Liver (tissue), 5 donors: ENCODE data around the gene MPHOSPH10. TPM values are rescaled to one million over a fixed set of nuclear protein-coding genes. Genes with fewer than 3 reads are reported as not detected.

Source experiments
- polyA plus RNA-seq, 2 donors: library from polyadenylated mRNA; stranded (reverse) in 1 of 2; unstranded in 1 of 2; fragments of 200-250 nt in 1 of 2; fragments of >200 nt in 1 of 2; fragmentation: Nextera tagmentation in 1 of 2; extraction: Ambion mirVana in 1 of 2; gene quantifications; one replicate each; pipeline versions ENCODE4 v1.2.1 to v1.2.3, GENCODE V29; 2013 to 2015
- small RNA-seq: library from RNA; depleted of rRNA; stranded (forward); fragments of <200 nt; gene quantifications from one replicate; pipeline ENCODE3, GENCODE V24; 2014
- total RNA-seq, 2 donors: library from RNA; depleted of rRNA; stranded (reverse); fragments of >200 nt; gene quantifications; one replicate each; pipeline ENCODE4 v1.2.3, GENCODE V29; 2014
- donor health status: healthy.
- donor health status: healthy.
- donor health status: healthy.

Gene MPHOSPH10
- total and polyA plus RNA-seq, 4 donors: 8.7 to 13.6 (median 11.3) TPM

Small RNA genes within 50 kb of the gene (small RNA-seq; reads per million reads assigned to genes)
- not detected for gene AC007881.1

Other genes starting within 250 kb of the MPHOSPH10 start
- not detected for gene VAX2, start 230.1 kb upstream of the MPHOSPH10 start, total RNA-seq
- under 1 TPM in 1 of 2 donors, not detected in 1; 0.05 TPM for gene VAX2, start 230.1 kb upstream of the MPHOSPH10 start, polyA plus RNA-seq
- not detected for gene ATP6V1B1, start 194.7 kb upstream of the MPHOSPH10 start, total RNA-seq
- gene ATP6V1B1, start 194.7 kb upstream of the MPHOSPH10 start, polyA plus RNA-seq: not detected
- gene ANKRD53, start 152.0 kb upstream of the MPHOSPH10 start, total RNA-seq: under 1 TPM; 0.33 to 0.50 TPM
- under 1 TPM; 0.29 to 0.46 TPM for gene ANKRD53, start 152.0 kb upstream of the MPHOSPH10 start, polyA plus RNA-seq
- gene TEX261, start 135.8 kb upstream of the MPHOSPH10 start, total RNA-seq: 10 to 100 TPM; 15.0 to 54.8 TPM
- 10 to 100 TPM; 14.2 to 33.8 TPM for gene TEX261, start 135.8 kb upstream of the MPHOSPH10 start, polyA plus RNA-seq
- gene NAGK, start 62.0 kb upstream of the MPHOSPH10 start, total RNA-seq: 10 to 100 TPM; 21.8 to 31.5 TPM
- gene NAGK, start 62.0 kb upstream of the MPHOSPH10 start, polyA plus RNA-seq: 10 to 100 TPM; 22.8 to 41.0 TPM
- gene MCEE, start 405 bp upstream of the MPHOSPH10 start, total RNA-seq: 10 to 100 TPM; 13.1 to 24.1 TPM
- 10 to 100 TPM; 23.7 to 57.6 TPM for gene MCEE, start 405 bp upstream of the MPHOSPH10 start, polyA plus RNA-seq
- gene PAIP2B, start 96.5 kb downstream of the MPHOSPH10 start, total RNA-seq: 10 to 100 TPM; 10.9 to 28.6 TPM
- 10 to 100 TPM in 1 of 2 donors, 1 to 10 TPM in 1; 4.8 to 10.2 TPM for gene PAIP2B, start 96.5 kb downstream of the MPHOSPH10 start, polyA plus RNA-seq
- gene ZNF638, start 201.1 kb downstream of the MPHOSPH10 start, total RNA-seq: 100 to 1,000 TPM in 1 of 2 donors, 10 to 100 TPM in 1; 70.3 to 151 TPM
- 10 to 100 TPM; 24.8 to 41.9 TPM for gene ZNF638, start 201.1 kb downstream of the MPHOSPH10 start, polyA plus RNA-seq